Ectodermal cell (in vitro differentiated cells): ENCODE results near the gene ZMYM3.
"Not testable (repeated sequence)": the region's sequence is repeated elsewhere in the genome, so short reads cannot be mapped to it uniquely, and the experiment has no call there.

Source experiments
- H3K27ac ChIP-seq: 2 replicates; pipeline ENCODE4 v1.7.0; 2013; ENCODE audit warnings: mild to moderate bottlenecking, low read depth, low read length; ENCODE audit not compliant: insufficient read depth, poor library complexity, severe bottlenecking
- H3K27me3 ChIP-seq: 2 replicates; pipeline ENCODE4 v1.7.0; 2013; ENCODE audit warnings: mild to moderate bottlenecking, low read length; ENCODE audit not compliant: insufficient read depth, control insufficient read depth, poor library complexity, severe bottlenecking
- H3K36me3 ChIP-seq: one replicate; pipeline ENCODE4 v1.7.0; 2013; ENCODE audit warnings: low read length; ENCODE audit not compliant: control insufficient read depth, insufficient read depth
- H3K4me1 ChIP-seq: one replicate; pipeline ENCODE4 v1.7.0; 2013; ENCODE audit warnings: low read length; ENCODE audit not compliant: control insufficient read depth, insufficient read depth
- H3K4me3 ChIP-seq: 2 replicates; pipeline ENCODE4 v1.7.0; 2013; ENCODE audit warnings: low read depth, low read length, control low read depth; ENCODE audit not compliant: insufficient read depth
- H3K9me3 ChIP-seq: 2 replicates; pipeline ENCODE4 v1.7.0; 2013; ENCODE audit warnings: mild to moderate bottlenecking, low read length, moderate library complexity; ENCODE audit not compliant: control insufficient read depth
- WGBS, 2 experiments: methylation state at CpG; one replicate each; pipeline ENCODE4 v1.1.7; 2013; ENCODE audit warnings: missing lambda C conversion rate in 2 of 2; 5-methylcytosine and 5-hydroxymethylcytosine counted together

The ZMYM3 gene

GRCh38 chrX:71285929-71286328 lies 32.0 kb upstream of the ZMYM3 start:
- Histone ChIP-seq H3K4me1 (no peaks in the 10 kb centered on the region), H3K36me3 (no peaks in the 10 kb centered on the region), H3K27me3 (no peaks in the 10 kb centered on the region), H3K4me3 (peak overlapping the region; percentile 71), H3K9me3 (no peaks in the 10 kb centered on the region), H3K27ac (no peak overlapping the region)

- no peaks in the 10 kb centered on the region for H3K27me3 ChIP-seq
- H3K4me3 ChIP-seq: peak within 1 kb of the TSS; percentile 71
- WGBS, 2 experiments: 0% methylated on average over 57 of the region's 57 CpGs
- no peaks in the 10 kb centered on the region for H3K36me3 ChIP-seq
- H3K9me3 ChIP-seq: no peaks in the 10 kb centered on the region
- no peaks in the 10 kb centered on the region for H3K4me1 ChIP-seq
- peak within 1 kb of the TSS; percentile 91 for H3K27ac ChIP-seq
These were observed 29.6 kb upstream of the ZMYM3 start, which contains the start of gene NONO for GRCh38 chrX:71283403-71284143. TSS of gene NONO (plus strand) at chrX:71283635. CDS start at chrX:71290638, 7,003 bp downstream.

- Histone ChIP-seq H3K9me3 (no peaks in the 10 kb centered on the region), H3K27me3 (no peaks in the 10 kb centered on the region), H3K36me3 (no peaks in the 10 kb centered on the region), H3K4me3 (peak overlapping the region; percentile 25), H3K4me1 (no peaks in the 10 kb centered on the region), H3K27ac (peak overlapping the region; percentile 85)
- 27 to 28% methylated on average over 13 to 15 of the region's 16 CpGs for WGBS, 2 experiments
These were observed 28.8 kb upstream of the ZMYM3 start for GRCh38 chrX:71282514-71283402.

- H3K36me3 ChIP-seq, H3K4me3 ChIP-seq, H3K27ac ChIP-seq, H3K4me1 ChIP-seq, H3K27me3 ChIP-seq, H3K9me3 ChIP-seq: not testable (repeated sequence)
- WGBS, 2 experiments: 92 to 97% methylated on average over 11 of the region's 11 CpGs
These were observed 27.4 kb upstream of the ZMYM3 start for GRCh38 chrX:71281300-71281699.

- H3K27ac ChIP-seq, H3K4me1 ChIP-seq, H3K27me3 ChIP-seq, H3K9me3 ChIP-seq, H3K36me3 ChIP-seq, H3K4me3 ChIP-seq: not testable (repeated sequence)
- WGBS, 2 experiments: 80 to 100% methylated on average over 1 to 2 of the region's 2 CpGs
These were observed 18.4 kb upstream of the ZMYM3 start for GRCh38 chrX:71272313-71272712.

GRCh38 chrX:71269801-71270395 lies 16.0 kb upstream of the ZMYM3 start:
- 92 to 94% methylated on average over 19 of the region's 19 CpGs for WGBS, 2 experiments
- Histone ChIP-seq H3K27me3 (no peaks in the 10 kb centered on the region), H3K27ac (no peak overlapping the region), H3K4me1 (no peaks in the 10 kb centered on the region), H3K9me3 (no peaks in the 10 kb centered on the region), H3K36me3 (no peaks in the 10 kb centered on the region), H3K4me3 (no peak overlapping the region)

GRCh38 chrX:71268624-71269023 lies 14.7 kb upstream of the ZMYM3 start:
- H3K27ac ChIP-seq, H3K4me1 ChIP-seq, H3K9me3 ChIP-seq, H3K4me3 ChIP-seq, H3K27me3 ChIP-seq, H3K36me3 ChIP-seq: not testable (repeated sequence)

GRCh38 chrX:71256856-71257255 lies 2.9 kb upstream of the ZMYM3 start:
- no peaks in the 10 kb centered on the region for H3K27me3 ChIP-seq
- 88 to 100% methylated on average over 3 of the region's 4 CpGs for WGBS, 2 experiments
- no peak overlapping the region for H3K27ac ChIP-seq
- H3K4me3 ChIP-seq: no peak overlapping the region
- no peaks in the 10 kb centered on the region for H3K36me3 ChIP-seq
- peaks cover 9% of the 10 kb centered on the region for H3K4me1 ChIP-seq
- H3K9me3 ChIP-seq: no peaks in the 10 kb centered on the region

GRCh38 chrX:71256051-71256450 lies 2.1 kb upstream of the ZMYM3 start:
- Histone ChIP-seq H3K4me1 (peaks cover 9% of the 10 kb centered on the region), H3K4me3 (no peak overlapping the region), H3K36me3 (no peaks in the 10 kb centered on the region), H3K27ac (no peak overlapping the region), H3K9me3 (no peaks in the 10 kb centered on the region), H3K27me3 (no peaks in the 10 kb centered on the region)
- 85 to 89% methylated on average over 6 of the region's 6 CpGs for WGBS, 2 experiments
